ENCODE measurements around the gene CHST3. TPM values are rescaled to one million over a fixed set of nuclear protein-coding genes. Genes with fewer than 3 reads are reported as not detected.
A peak's percentile ranks its signal among the peaks of the same experiment; 100 is the strongest.

Gene CHST3
- total RNA-seq, 1 experiment from 2014 or later = 29.9 TPM

DNA sequence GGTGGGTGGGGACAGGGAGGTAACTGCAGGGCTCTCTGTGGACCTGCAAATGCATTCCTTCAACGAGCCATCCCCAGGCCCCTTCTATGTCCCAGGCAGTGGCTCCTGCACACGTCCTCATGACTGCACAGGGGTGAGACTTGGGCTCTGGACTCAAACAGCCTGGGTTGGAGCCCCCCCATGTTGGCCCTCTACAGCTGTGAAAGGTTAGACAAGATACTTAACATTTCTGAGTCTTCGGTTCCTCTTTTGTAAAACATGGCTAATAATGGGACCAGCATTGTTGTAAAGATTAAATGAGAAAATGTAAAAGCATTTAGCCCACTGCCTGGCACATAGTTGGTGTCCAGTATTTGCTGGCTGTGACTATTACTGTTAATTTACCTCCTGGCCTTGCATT lies 41.8 kb downstream of the CHST3 start:
- no peak for DNase-seq (ENCODE audit: low spot score)
- in situ Hi-C loops (cut with HindIII; ENCODE audit: low sequenced_read_pairs) = no loop called here

DNA sequence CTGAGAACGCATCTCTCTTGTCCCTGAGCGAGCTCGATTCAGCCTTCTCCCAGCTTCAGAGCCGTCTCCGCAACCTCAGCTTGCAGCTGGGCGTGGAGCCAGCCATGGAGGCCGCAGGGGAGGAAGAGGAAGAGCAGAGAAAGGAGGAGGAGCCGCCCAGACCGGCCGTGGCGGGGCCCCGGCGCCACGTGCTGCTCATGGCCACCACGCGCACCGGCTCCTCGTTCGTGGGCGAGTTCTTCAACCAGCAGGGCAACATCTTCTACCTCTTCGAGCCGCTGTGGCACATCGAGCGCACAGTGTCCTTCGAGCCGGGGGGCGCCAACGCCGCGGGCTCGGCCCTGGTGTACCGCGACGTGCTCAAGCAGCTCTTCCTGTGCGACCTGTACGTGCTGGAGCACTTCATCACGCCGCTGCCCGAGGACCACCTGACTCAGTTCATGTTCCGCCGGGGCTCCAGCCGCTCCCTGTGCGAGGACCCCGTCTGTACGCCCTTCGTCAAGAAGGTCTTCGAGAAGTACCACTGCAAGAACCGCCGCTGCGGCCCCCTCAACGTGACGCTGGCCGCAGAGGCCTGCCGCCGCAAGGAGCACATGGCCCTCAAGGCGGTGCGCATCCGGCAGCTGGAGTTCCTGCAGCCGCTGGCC lies 43.2 kb downstream of the CHST3 start:
- no peak for DNase-seq (ENCODE audit: low spot score)
- in situ Hi-C loops (cut with HindIII; ENCODE audit: low sequenced_read_pairs) = no loop called here

DNA sequence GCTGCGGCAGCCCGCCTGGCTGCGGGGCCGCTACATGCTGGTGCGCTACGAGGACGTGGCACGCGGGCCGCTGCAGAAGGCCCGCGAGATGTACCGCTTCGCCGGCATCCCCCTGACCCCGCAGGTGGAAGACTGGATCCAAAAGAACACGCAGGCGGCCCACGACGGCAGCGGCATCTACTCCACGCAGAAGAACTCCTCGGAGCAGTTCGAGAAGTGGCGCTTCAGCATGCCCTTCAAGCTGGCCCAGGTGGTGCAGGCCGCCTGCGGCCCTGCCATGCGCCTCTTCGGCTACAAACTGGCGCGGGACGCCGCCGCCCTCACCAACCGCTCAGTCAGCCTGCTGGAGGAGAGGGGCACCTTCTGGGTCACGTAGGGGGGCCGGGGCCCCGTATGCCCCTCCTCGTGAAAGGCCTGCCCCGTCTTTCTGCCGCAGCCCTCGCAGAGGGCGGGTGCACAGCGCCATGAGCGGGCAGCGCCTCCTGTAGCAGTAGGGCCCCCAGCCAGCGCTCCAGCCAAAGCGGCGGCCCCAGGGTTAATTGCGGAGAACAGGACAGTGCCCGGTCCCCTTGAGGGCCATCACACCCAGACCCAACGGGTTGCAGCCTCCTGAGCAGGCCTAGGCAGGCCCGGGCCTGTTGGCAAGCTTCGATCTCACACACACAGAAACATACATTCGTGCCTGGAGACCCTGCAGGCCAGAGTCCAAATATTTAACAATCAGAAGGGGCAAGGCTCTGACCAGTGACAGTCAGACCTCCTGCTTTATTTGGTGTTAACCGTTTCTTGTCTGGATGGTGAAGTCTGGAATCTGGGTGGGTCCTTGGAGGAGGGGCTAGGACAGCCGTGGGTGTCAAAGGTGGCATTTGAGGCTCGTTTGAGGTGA lies 44.1 kb downstream of the CHST3 start:
- in situ Hi-C loops (cut with HindIII; ENCODE audit: low sequenced_read_pairs) = no loop called here

DNA sequence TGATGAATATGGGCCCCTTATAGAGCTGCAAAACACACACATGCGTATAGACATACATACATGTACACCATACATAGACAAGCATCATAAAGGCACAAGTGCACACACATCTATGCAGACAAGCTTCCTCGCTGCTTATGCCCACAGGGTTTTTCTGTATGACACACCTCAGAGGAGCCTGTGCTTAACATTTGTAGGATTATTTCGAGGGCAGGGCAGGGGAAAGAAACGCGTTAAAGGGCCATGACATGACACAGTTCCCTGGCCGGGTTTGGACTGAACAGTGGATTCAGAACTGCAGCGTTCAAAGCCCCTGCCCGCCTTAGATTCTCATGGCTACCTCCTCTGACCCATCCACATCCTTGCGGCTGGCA lies 44.8 kb downstream of the CHST3 start:
- no peak for DNase-seq (ENCODE audit: low spot score)
- in situ Hi-C loops (cut with HindIII; ENCODE audit: low sequenced_read_pairs) = no loop called here

More for the DNA sequence above, 44.1 kb downstream of the CHST3 start:
- no peak for DNase-seq (ENCODE audit: low spot score)

DNA sequence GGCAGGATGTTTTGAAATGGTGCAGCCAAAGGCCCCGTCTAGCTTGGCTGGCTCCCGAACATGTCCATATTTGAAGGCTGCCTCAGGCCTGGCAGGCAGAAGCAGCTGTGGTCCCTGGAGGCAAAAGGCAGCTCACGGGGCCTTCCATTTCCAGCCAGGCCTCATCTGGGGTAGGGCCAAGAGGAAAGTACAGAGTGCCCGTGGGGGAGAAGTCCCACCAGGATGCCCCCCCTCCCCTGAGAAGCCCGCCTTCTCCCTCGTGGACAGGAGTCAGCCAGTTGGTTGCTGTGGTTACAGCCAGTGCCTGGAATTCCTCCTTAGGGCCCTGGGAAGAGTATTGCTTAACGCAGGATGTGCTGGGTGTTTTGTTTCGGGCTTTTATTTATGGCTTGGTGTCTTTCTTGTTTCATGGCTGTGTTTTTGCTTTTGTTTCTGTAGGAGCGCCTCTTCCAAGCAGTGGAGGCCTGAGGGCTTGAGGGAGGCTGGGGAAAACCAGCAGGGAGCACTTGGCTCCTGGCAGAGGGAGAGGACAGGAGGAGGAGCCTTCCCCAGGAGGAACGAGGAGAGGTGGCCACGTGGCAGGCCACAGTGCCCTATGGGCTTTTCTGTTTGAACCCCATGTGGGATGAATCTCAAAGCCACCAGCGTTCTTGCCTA lies 45.4 kb downstream of the CHST3 start:
- DNase-seq (ENCODE audit: low spot score) = no peak
- in situ Hi-C loops (cut with HindIII; ENCODE audit: low sequenced_read_pairs) = no loop called here

DNA sequence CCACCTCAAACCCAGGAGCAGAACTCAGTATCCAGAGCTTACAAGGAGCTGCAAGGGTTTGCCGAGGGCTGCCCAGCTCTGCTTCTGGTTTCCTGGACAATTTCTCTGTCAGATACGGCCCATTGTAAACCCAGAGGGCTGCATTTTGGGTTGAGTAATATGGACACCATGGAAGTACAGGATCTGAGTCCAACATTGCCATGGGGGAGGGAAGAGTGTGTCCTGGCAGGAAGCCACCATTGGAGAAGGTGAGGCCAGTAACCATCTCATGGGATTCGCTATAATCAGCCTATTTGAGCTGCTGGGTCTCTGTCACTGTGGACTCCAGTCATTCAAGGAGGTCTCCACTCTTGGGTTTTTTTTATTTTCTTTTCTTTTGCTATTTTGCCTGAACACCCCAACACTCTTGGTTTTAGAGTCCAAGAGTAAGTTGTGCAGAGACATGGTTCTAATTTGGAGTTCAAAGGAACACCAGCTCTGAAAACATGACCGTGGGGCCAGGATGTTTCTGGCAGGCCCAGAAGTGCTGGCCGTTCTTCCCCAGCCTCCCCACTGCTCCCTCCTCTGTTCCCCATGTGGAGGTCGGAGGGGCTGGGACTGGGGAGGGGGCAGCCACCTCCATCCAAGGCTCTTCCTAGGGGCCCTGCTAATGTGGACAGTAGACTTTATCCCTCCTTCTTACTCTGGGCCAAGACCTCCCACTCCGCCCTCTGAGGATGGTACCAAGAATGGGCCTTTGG lies 46.2 kb downstream of the CHST3 start:
- in situ Hi-C loops (cut with HindIII; ENCODE audit: low sequenced_read_pairs) = no loop called here
- DNase-seq (ENCODE audit: low spot score) = no peak

DNA sequence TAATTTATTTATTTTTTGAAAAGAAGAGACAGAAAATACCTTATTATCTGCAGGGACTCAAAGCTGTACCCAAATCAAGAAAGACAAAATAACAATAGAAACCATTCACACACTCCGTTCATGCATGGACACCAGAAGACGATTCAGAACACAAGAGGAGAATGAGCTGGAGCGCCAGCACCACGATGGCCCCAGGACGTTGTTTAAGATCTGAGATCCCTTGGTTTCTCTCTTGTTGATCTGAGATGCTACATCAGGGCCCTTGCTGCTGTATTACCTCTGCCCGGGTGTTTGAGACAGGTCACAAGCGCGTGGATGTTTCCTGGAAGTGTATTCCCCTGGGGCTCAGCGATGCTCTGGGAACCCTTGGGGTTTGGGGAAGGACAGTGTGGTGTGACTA lies 46.8 kb downstream of the CHST3 start:
- in situ Hi-C loops (cut with HindIII; ENCODE audit: low sequenced_read_pairs) = no loop called here
- no peak for DNase-seq (ENCODE audit: low spot score)

DNA sequence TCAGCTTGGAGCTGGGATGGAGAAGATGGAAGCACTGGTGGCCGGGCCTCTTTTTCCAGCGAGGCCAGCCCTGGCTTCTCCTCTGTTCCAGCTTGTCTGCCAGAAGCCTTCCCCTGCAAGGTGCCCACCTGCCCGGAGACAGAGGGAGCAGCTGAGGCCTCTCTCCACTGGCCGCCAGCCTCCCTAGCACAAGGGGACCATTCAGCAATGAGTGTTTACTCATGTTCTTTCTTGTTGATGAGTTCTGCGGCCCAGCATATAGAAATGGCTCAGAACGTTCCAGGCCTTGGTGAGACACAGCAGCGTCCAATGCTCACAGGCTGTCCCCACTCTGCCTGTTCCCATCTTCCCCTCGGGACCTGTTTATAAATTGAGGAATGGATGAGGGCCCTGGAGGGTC lies 47.3 kb downstream of the CHST3 start:
- no peak for DNase-seq (ENCODE audit: low spot score)
- in situ Hi-C loops (cut with HindIII; ENCODE audit: low sequenced_read_pairs) = no loop called here

DNA sequence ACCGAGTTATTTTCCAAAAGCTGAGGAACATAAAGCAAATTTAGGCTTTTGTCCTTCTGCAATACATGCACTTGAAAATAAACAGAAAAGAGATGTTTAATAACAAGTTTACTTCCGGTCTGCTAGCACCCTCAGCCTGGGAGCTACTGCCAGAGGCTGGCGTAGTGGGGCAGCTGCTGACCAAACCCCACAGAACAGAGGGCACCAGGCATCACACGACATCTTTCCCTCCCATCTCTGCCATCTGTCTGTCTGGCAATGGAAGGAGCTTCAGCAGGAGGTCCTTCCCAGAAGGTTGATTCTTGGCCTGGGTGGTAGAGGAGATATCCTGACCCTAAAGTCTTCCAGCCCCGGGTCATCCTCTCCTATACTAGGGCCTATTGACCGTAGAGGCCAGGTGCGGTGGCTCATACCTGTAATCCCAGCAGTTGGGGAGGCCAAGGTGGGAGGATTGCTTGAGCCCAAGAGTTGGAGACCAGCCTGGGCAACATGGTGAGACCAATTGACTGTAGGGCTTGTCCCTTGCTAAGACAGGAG lies 47.8 kb downstream of the CHST3 start:
- in situ Hi-C loops (cut with HindIII; ENCODE audit: low sequenced_read_pairs) = no loop called here
- DNase-seq (ENCODE audit: low spot score) = no peak

DNA sequence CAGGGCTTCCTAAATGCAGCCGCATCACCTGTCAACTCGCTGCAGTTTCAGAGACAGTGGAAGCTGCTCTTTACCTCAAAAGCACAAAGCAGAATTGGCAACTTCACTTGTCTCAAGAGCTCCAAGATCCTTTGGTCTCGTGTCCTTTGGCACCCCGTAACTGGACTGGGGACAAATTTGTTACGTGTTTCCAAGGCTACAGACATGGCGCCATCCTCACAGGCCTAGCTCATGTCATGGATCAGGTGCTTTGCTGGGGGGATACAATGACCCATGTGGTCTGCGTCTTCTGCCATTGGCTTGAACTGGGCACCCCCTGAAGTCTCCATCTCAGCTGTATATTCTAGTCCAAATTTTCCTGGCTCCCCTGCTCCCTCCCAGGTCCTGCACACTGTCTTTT lies 48.6 kb downstream of the CHST3 start:
- peak; percentile 63 for DNase-seq (ENCODE audit: low spot score)
- in situ Hi-C loops (cut with HindIII; ENCODE audit: low sequenced_read_pairs) = no loop called here

DNA sequence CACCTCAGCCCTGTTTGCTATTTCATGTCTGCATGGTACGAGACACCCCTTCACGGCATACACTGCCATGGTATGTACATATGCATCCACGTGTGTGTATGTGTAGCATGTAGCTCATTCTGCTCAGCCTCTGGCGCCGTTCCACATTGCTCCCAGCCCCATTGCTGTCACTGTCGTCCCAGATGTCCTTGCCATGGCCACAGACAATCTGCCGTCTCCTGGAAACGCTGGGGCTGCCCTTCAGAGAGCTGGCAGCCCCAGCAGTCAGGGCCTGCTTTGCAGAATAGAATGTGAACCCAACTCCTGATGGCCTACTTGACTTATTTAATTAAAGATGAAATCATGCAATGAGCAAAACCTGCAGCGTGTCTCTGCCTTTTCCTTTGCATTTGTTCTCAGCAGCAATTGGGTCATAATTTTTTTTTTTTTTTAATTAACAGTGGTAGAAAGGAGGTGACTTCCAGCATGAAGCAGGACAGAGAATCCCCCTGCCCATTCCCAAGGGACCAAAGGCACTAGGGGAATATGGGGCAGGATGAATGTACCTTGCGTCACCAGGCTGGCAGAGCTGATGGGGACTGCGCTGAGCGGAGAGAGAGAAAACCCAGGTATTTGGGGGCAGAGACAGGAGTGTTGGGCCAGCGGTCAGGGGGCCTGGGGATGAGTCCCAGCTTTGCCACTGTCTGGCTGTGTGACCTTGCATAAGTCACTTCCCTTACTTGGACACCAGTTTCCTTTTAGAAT lies 49.2 kb downstream of the CHST3 start:
- peak; percentile 83 for DNase-seq (ENCODE audit: low spot score)
- in situ Hi-C loops (cut with HindIII; ENCODE audit: low sequenced_read_pairs) = no loop called here

DNA sequence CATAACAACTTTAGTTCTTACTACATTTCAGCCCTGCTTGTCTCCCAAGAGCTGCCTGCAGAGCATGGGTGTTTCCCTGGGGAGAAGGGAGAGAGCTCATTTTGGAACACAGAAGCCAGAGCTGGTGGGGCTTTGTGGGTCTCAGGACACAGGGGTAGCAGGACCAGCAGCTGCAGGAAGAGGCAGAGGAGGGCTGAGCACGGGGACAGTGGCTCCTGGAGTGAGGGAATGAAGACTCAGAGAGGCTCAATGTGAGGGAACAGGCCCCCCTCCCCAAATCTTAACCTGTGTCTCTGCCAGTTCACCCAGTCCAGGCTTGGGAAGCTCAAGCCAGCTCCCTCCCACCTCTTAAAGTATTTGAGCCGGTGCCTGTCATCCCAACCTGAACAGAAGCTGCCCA lies 50.0 kb downstream of the CHST3 start:
- in situ Hi-C loops (cut with HindIII; ENCODE audit: low sequenced_read_pairs) = no loop called here
- no peak for DNase-seq (ENCODE audit: low spot score)

DNA sequence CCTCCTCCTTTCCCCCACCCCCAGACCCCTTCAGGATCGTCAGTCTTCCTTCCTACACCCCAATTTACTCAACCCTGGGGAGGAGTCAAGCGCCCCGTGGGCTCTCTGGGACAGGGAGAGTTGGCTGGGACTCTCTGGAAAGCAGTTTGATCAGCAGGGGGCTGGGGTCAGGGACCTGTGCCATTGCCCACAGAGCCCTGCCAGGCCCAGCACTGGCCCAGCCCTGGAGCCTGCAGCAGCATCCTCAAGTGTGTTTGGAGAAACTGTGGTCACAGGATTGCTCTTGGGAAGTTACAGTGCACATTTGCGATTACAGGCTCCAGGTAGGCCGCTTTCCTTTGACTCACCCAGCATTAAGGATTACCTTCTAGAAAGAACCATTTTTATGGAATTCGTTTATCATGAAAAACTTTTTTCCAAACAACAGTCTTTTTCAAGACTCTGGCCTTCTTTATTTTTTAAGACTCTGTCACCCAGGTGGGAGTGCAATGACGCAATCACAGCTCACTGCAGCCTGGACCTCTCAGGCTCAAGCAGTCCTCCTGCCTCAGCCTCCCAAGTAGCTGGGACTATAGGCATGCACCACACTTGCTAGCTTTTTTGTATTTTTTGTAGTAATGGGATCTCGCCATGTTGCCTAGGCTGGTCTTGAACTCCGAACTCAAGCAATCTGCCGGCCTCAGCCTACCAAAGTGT lies 50.7 kb downstream of the CHST3 start:
- DNase-seq (ENCODE audit: low spot score) = no peak
- in situ Hi-C loops (cut with HindIII; ENCODE audit: low sequenced_read_pairs) = no loop called here

DNA sequence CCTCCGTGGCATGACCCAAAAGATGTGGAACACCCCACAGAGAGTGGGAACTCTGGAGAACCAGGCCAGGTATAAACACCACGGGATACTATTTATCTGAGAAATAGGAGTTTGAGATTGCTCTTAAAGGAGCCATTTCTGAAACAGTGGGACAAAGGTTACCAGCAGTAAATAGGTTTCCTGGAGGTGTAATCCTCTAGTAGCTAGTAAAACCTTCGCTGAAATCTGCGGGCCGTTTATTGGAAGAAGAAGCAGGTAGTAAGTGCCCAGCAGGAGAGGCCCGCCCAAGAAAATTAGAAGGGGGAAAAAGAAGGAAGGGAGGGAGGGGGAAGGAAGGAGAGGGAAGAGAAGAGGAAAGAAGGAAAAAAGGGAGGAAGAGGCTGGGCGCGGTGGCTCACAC lies 51.6 kb downstream of the CHST3 start:
- DNase-seq (ENCODE audit: low spot score) = no peak
- in situ Hi-C loops (cut with HindIII; ENCODE audit: low sequenced_read_pairs) = no loop called here

DNA sequence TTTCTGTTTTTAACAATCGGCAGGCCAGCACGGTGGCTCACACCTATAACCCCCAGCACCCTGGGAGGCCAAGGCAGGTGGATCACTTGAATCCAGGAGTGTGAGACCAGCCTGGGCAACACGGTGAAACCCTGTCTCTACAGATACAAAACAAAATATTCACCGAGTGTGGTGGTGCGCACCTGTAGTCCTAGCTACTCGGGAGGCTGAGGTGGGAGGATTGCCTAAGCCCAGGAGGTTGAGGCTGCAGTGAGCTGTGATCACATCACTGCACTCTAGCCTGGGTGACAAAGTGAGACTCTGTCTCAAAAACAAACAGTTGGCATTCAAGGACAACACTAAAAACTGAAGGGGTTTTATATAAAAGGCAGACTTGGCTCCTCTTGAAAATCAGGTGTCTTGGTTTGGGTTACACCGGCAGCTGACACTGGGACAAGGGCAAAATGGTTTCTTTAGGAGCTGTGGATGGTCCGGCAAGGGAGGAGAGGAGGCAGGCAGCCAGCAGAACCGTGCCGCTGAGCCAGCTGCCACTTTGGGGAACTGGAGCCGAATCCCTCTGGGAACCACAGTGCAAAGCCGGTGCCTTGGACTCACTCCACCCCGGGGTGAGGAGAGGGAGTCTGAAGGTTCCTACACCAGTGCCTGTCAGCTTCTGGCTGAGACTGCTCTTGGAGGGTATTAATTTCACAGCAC lies 52.6 kb downstream of the CHST3 start:
- in situ Hi-C loops (cut with HindIII; ENCODE audit: low sequenced_read_pairs) = no loop called here
- no peak for DNase-seq (ENCODE audit: low spot score)

DNA sequence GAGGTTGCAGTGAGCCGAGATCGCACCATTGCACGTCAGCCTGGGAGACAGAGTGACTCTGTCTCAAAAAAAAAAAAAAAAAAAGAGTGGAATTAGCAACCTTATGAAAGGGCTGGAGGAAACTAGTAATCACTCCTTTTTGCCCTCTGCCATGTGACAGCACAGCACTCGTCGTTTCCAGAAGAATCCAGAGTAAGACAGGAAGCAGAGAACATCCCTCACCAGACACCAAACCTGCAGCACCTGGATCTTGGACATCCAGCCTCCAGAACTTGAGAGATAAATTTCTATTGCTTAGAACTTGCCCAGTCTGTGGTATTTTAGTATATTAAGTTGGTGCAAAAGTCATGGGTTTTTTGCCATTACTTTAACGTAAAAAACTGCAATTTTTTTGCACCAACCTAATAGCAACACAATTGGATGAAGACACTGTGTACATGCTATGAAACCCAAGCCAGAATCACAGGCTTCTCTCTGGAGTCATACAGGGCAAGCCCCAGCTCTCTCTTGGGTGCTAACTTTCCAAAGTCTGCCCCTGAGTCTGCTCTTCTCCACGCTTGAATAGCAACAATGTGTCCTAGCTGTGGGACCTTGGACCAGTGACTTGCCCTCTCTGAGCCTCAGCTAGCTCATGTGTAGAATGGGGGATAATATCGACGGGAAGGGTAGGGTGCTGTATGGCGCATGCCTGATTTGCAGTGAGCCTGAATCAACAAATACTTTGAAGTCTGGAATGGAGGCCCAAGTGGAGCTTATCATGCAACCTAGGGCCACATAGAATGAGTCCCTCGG lies 55.1 kb downstream of the CHST3 start:
- DNase-seq (ENCODE audit: low spot score) = no peak

More for the DNA sequence above, 55.1 kb downstream of the CHST3 start:
- in situ Hi-C loops (cut with HindIII; ENCODE audit: low sequenced_read_pairs) = no loop called here

Data from G401 (cell line).